HG02571 (cell line): Measurements from ENCODE around the gene GDPD5.

Experiments
- ATAC-seq: cut with Tn5 transposase; IDR thresholded peaks from one replicate; pipeline ENCODE4 v1.9.1; 2021; ENCODE audit warnings: mild to moderate bottlenecking, moderate library complexity; ENCODE audit not compliant: unreplicated experiment

Gene GDPD5

DNA sequence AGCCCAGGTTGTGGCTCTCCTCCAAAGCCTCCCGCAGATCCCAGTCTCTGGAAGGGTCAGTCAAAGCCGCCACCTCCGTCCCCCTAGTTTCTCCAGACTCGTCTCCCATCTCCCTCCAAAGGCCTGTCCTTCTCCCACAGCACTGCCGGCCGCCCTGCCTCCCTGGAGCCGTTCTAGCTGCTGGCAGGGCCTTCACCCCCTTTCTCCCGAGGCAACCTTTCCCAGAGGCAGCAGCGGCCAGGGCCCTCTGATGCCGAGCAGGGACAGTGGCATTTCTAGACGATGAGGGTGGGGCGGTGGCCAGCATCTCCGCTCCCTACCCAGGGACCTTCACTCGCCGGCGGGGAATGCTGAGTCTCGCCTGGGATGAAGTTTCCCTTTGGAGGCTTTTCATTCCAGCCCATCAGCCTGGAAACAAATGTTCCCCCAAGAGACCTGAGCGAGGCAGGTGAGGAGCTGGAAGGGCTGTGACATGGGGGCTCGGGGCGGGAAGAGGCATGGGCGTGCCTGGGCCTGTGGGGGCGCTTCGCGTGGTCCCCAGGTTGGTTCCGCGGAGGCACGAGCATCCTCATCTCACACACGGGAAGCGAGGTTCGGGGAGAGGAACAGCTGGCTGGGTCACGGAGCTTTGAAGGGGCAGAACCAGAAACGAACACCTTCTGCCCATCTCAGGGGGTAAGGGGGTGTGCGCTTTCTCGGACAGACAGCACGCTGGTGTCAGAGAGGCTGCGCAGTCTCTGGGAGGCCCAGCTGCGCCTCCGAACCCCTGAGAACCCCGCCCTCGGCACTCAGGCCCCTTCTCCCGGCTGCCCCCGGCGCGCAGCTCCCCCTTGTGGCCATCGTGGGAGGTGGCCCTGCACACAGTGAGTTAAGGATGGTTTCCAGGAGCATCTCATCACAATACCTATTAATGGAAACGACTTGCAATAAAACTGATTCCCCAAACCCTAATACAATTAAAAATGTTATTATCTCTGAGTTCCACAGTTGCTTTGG, 74.6 kb downstream of the GDPD5 start:
- ATAC-seq, result no peak

DNA sequence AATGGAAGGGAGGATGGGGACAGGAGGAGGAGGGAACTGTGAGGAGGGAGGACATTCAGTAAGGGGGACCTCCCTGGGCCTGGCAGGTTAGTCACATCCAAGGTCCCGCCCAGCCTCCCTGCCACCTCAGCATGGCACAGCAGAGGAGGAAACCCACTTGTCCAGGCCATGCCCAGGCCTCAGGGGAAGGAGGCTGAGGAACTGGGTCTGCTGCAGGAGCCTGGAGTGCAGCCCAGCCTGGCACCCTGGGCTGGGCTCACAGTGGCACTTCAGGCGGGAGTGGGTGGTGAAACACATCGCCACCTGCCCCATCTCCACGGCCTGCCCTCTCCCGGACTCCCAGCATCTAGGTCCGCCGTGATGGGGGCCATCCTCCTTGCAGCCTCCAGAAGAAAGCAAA, 75.5 kb downstream of the GDPD5 start:
- ATAC-seq, result no peak

- no peak for ATAC-seq
These were observed 76.0 kb downstream of the GDPD5 start for GRCh38 chr11:75449776-75450175.

DNA sequence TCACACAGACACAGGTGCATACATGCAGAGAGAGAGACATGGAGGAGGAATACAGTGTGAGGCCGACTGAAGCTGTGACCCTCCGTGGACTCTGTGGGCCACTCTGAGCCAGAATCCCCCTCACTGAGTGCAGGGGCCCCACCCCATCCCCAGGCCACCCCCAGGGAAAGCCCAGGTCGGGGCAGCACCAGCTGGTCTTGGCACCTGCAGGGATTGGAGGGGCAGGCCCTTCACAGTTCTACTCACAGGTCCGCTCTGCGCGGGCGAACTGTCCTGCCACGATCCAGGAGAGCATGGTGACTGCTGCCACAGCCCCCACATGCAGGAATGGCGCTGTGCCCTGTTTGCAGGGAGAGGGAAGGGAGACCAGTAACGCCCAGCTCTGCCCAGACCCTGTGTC, 76.5 kb downstream of the GDPD5 start:
- no peak for ATAC-seq

DNA sequence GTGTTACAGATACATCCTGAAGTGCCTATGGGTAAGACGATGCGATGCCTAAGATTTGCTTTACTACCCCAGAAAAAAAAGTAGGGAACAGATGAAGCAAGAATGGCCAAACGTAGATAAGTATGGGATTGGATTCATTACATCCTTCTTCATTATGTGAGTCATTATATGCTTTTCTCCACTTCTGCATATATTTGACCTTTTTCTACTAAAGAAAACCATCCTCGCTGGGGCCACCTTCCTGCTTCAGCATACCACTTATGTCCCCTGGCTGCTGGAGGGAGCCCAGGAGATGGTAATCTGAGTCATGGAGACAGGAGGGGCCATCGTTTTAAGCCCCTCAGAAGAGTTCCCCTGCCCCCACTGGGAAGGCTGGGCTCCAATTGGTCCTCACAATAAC, 78.3 kb downstream of the GDPD5 start:
- no peak for ATAC-seq

DNA sequence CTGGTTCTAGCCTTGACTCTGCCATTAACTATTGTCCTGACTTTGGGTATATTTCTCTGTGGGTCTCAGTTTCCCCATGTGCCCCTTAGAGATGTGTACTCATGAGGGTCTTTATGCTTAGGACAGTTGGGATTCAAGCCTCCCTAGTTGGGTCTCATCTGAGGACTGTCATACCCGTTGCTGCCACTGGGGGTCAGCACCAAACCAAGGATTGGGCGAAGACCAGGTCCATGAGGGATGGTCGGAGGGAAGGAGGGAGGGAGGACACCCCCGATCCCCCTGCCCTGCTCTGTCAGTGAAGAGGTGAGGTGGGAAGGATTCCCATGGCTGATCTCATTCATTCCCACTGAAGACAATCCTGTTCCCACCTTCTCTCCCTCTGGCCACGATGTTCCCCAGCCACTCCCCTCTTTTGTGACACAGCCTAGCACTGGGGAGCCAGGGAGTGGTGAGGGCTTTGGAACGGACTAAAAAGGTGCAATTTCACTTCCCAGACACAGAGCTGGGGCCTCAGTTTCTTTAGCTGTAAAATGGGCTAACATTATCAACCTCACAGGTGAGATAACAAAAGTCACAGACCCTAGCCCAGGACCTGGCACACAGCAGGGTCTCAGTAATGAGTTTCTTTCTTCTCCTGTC, 80.3 kb downstream of the GDPD5 start:
- no peak for ATAC-seq

DNA sequence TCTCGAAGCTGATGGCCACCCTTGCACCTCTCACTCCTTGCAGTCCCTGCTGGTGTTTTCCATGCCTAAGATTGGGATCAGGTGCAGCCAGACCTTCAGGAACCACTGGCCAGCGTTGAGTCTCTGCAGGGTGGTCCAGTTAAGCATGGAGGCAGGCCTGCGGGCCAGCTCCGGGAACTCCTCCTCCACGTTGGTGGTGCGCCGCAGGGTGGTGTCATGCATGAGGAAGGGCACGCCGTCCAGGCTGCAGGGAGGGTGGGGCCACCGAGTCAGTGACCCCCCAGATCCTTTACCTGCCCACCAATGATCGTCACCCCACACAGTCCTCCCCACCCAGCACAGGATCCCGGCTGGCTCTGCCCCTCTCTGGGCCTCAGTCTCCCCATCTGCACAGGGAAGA, 82.7 kb downstream of the GDPD5 start:
- ATAC-seq, result no peak

GRCh38 chr11:75442161-75442885, 83.4 kb downstream of the GDPD5 start:
- ATAC-seq, result no peak

- ATAC-seq, result no peak
These were observed 84.0 kb downstream of the GDPD5 start for GRCh38 chr11:75441804-75442132.

- no peak for ATAC-seq
These were observed 84.6 kb downstream of the GDPD5 start for GRCh38 chr11:75440960-75441803.

DNA sequence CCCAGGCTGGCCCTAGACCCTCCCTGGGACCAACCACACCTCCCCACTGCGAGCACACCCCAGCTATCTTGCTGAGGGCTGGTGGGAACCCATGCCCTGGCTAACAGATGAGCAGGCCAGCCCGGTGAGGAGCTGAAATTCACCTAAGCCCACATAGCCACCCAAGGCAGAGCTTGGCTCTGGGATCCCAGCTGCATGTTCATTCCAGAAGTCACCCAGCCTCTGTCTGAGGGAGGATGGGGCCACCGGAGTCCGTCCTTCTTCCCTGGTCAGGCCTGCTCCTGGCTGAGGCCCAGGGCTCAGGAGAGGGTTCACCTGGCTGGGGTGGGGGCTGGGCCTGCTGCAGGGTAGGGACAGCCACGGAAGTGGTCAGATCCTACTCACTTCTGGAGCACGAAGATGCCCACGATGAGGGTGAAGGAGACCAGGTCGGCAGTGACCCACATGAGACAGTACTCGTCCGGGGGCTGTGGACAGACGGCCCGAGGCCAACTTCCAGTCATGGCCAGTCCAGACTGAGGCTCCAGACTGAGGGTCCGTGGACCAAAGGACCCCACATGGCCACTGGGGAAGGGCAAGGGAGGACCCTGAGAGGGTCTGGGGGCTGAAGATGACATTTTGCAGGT, 86.1 kb downstream of the GDPD5 start:
- no peak for ATAC-seq

- ATAC-seq, result no peak
These were observed 86.7 kb downstream of the GDPD5 start for GRCh38 chr11:75439026-75439425.

- ATAC-seq, result no peak
These were observed 87.6 kb downstream of the GDPD5 start for GRCh38 chr11:75437966-75438659.

DNA sequence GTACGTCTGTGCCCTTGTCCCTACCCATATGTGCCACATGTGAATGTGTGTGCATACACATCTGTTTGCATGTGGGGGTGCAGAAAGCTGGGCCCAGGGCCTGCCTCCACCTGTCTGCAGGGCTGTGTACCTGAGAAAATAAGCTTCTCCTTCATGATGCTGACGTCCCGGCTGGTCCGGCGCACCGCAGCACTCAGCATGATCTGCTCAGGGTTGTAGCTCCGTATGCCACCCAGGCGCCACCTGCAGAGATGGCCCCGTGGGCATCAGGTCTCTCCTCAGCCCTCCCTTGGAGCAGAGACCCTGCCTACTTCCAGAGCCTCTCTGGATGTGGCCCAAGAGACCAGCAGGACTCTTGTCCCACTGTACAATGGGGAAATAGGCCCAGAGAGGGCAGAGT, 88.9 kb downstream of the GDPD5 start:
- no peak for ATAC-seq

- ATAC-seq, result no peak
These were observed 90.2 kb downstream of the GDPD5 start for GRCh38 chr11:75435571-75435925.

- ATAC-seq, result no peak
These were observed 90.7 kb downstream of the GDPD5 start for GRCh38 chr11:75434886-75435570.

DNA sequence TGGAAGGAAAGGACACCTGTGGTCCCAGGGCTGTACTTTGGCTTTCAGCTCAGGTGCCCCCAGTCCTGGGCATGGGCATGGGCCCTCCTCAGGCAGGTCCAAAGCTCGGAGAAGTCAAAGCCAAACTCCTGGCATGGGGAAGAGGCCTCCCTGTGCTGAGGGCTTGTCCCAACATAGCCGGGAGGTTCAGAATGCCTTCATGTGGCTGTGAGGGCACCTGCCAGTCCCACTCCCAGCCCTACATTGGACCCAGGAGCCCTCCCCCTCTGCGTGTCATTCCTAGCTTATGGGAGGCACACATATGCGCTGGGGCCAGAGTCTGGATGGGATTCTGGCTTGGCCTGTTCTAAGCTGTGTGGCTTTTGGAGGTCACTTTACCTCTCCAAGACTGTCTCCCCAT, 91.7 kb downstream of the GDPD5 start:
- no peak for ATAC-seq

GRCh38 chr11:75433443-75433842, 92.3 kb downstream of the GDPD5 start:
- no peak for ATAC-seq

GRCh38 chr11:75432911-75433321, 92.8 kb downstream of the GDPD5 start, which contains the start of gene KLHL35:
TSS of gene KLHL35 (minus strand) at chr11:75433203. CDS start at chr11:75430629, 2,574 bp downstream.
- no peak for ATAC-seq
